H9 (cell line): ENCODE measurements around the gene ACADS. TPM values are rescaled to one million over a fixed set of nuclear protein-coding genes. Genes with fewer than 3 reads are reported as not detected.

ENCODE experiments used
- DNase-seq: peaks from one replicate; pipeline ENCODE4 v3.0.0-alpha.2; 2017
- H2AFZ ChIP-seq: one replicate; pipeline ENCODE4 v1.6.1; 2013; ENCODE audit warnings: mild to moderate bottlenecking, low read length, control low read depth, moderate library complexity
- H2AK5ac ChIP-seq: 2 replicates; pipeline ENCODE4 v1.6.1; 2013; ENCODE audit warnings: low read length, control low read depth, mixed read lengths; ENCODE audit not compliant: insufficient read length
- H2BK120ac ChIP-seq: one replicate; pipeline ENCODE4 v1.6.1; 2013; ENCODE audit warnings: low read depth, mild to moderate bottlenecking, low read length, control low read depth, inconsistent platforms; ENCODE audit not compliant: poor library complexity, severe bottlenecking
- H2BK12ac ChIP-seq: 2 replicates; pipeline ENCODE4 v1.6.1; 2013; ENCODE audit warnings: low read length, control low read depth, mixed read lengths, low read depth; ENCODE audit not compliant: insufficient read length
- H2BK15ac ChIP-seq: 2 replicates; pipeline ENCODE4 v1.6.1; 2013; ENCODE audit warnings: low read depth, low read length, control low read depth
- H2BK20ac ChIP-seq: one replicate; pipeline ENCODE4 v1.6.1; 2013; ENCODE audit warnings: low read depth, mild to moderate bottlenecking, low read length, control low read depth, inconsistent platforms; ENCODE audit not compliant: poor library complexity, severe bottlenecking
- H2BK5ac ChIP-seq: 2 replicates; pipeline ENCODE4 v1.6.1; 2013; ENCODE audit warnings: low read length, control low read depth, mixed read lengths; ENCODE audit not compliant: insufficient read length
- H3K14ac ChIP-seq: 2 replicates; pipeline ENCODE4 v1.6.1; 2013; ENCODE audit warnings: low read length, control low read depth; ENCODE audit not compliant: insufficient read depth
- H3K18ac ChIP-seq: 2 replicates; pipeline ENCODE4 v1.6.1; 2013; ENCODE audit warnings: low read depth, mild to moderate bottlenecking, mixed read lengths, low read length, control low read depth; ENCODE audit not compliant: insufficient read length
- H3K23ac ChIP-seq: 2 replicates; pipeline ENCODE4 v1.6.1; 2013; ENCODE audit warnings: low read length, control low read depth, mixed read lengths, low read depth; ENCODE audit not compliant: insufficient read length
- H3K23me2 ChIP-seq: 2 replicates; pipeline ENCODE4 v1.6.1; 2013; ENCODE audit warnings: low read depth, mild to moderate bottlenecking, mixed read lengths, low read length, control low read depth; ENCODE audit not compliant: insufficient read length, poor library complexity, severe bottlenecking
- H3K27ac ChIP-seq: 2 replicates; pipeline ENCODE4 v1.5.1; 2013; ENCODE audit warnings: low read length, control low read depth, mixed read lengths, low read depth; ENCODE audit not compliant: insufficient read length
- H3K27me3 ChIP-seq: 2 replicates; pipeline ENCODE4 v1.6.1; 2013; ENCODE audit warnings: low read length, control low read depth, inconsistent platforms; ENCODE audit not compliant: insufficient read depth
- H3K4ac ChIP-seq: 2 replicates; pipeline ENCODE4 v1.6.1; 2013; ENCODE audit warnings: low read depth, mild to moderate bottlenecking, control low read depth, inconsistent platforms, low read length, moderate library complexity
- H3K4me1 ChIP-seq: 2 replicates; pipeline ENCODE4 v1.6.1; 2013; ENCODE audit warnings: low read length, control low read depth, inconsistent platforms; ENCODE audit not compliant: insufficient read depth
- H3K4me2 ChIP-seq: 2 replicates; pipeline ENCODE4 v1.6.1; 2013; ENCODE audit warnings: low read length, control low read depth, mixed read lengths; ENCODE audit not compliant: insufficient read length, insufficient read depth
- H3K56ac ChIP-seq: 2 replicates; pipeline ENCODE4 v1.6.1; 2013; ENCODE audit warnings: low read depth, mild to moderate bottlenecking, mixed read lengths, low read length, control low read depth; ENCODE audit not compliant: insufficient read length
- H3K79me1 ChIP-seq: 2 replicates; pipeline ENCODE4 v1.6.1; 2013; ENCODE audit warnings: low read depth, mild to moderate bottlenecking, moderate library complexity, low read length, control low read depth, inconsistent platforms; ENCODE audit not compliant: insufficient read depth, poor library complexity, severe bottlenecking
- H3K79me2 ChIP-seq: 2 replicates; pipeline ENCODE4 v1.6.1; 2013; ENCODE audit warnings: low read length, control low read depth, inconsistent platforms; ENCODE audit not compliant: insufficient read depth
- H3K9ac ChIP-seq: 2 replicates; pipeline ENCODE4 v1.6.1; 2013; ENCODE audit warnings: low read length, control low read depth, mixed read lengths; ENCODE audit not compliant: insufficient read length; ENCODE audit errors: extremely low read depth
- H3K9me3 ChIP-seq: one replicate; pipeline ENCODE4 v1.6.1; 2013; ENCODE audit warnings: low read depth, low read length, inconsistent platforms; ENCODE audit not compliant: control insufficient read depth
- H3T11ph ChIP-seq: one replicate; pipeline ENCODE4 v1.6.1; 2013; ENCODE audit warnings: mild to moderate bottlenecking, low read length, control low read depth, inconsistent platforms
- H4K20me1 ChIP-seq: one replicate; pipeline ENCODE4 v1.6.1; 2013; ENCODE audit not compliant: control insufficient read depth, insufficient read length, insufficient read depth
- H4K5ac ChIP-seq: 2 replicates; pipeline ENCODE4 v1.6.1; 2013; ENCODE audit warnings: low read depth, mild to moderate bottlenecking, mixed read lengths, low read length, control low read depth; ENCODE audit not compliant: insufficient read length
- H4K8ac ChIP-seq: replicated peaks from 2 replicates; pipeline ENCODE4 v1.6.1; 2013; ENCODE audit warnings: low read length, control low read depth, mixed read lengths, low read depth; ENCODE audit not compliant: insufficient read length
- H4K91ac ChIP-seq: 2 replicates; pipeline ENCODE4 v1.6.1; 2013; ENCODE audit warnings: low read depth, mild to moderate bottlenecking, moderate library complexity, mixed read lengths, low read length, control low read depth; ENCODE audit not compliant: insufficient read length
- H3K27ac Mint-ChIP-seq, 3 experiments: 2 replicates in 2 of 3; 3 replicates in 1 of 3; pipeline ENCODE4 v1.8.0; 2020 to 2021; ENCODE audit warnings: mixed read lengths in 3 of 3, mild to moderate bottlenecking in 1 of 3, moderate library complexity in 1 of 3
- H3K27me3 Mint-ChIP-seq: 2 replicates; pipeline ENCODE4 v1.8.0; 2021; ENCODE audit warnings: low read depth, mild to moderate bottlenecking, moderate library complexity, mixed read lengths
- H3K36me3 Mint-ChIP-seq, 3 experiments: 2 replicates in 2 of 3; 3 replicates in 1 of 3; pipeline ENCODE4 v1.8.0; 2020 to 2021; ENCODE audit warnings: low read depth in 3 of 3, mixed read lengths in 3 of 3; ENCODE audit not compliant: insufficient read depth in 1 of 3
- H3K4me1 Mint-ChIP-seq, 2 experiments: 2 replicates each; pipeline ENCODE4 v1.8.0; 2020; ENCODE audit warnings: mixed read lengths in 2 of 2
- H3K4me3 Mint-ChIP-seq, 2 experiments: 2 replicates in 1 of 2; 3 replicates in 1 of 2; pipeline ENCODE4 v1.8.0; 2020 to 2021; ENCODE audit warnings: mild to moderate bottlenecking in 2 of 2, mixed read lengths in 2 of 2, moderate library complexity in 1 of 2
- H3K9me3 Mint-ChIP-seq, 2 experiments: 2 replicates in 1 of 2; 3 replicates in 1 of 2; pipeline ENCODE4 v1.8.0; 2020; ENCODE audit warnings: mild to moderate bottlenecking in 2 of 2, mixed read lengths in 2 of 2, moderate library complexity in 1 of 2
- CTCF ChIP-seq: fragments of 200-600 bp; sonication (generic); conservative IDR thresholded peaks from 3 replicates; pipeline ENCODE4 v1.8.0; 2021; ENCODE audit warnings: antibody characterized with exemption, mild to moderate bottlenecking
- WGBS: extraction: QIAGEN DNeasy Blood & Tissue Kit; methylation state at CpG from one replicate; pipeline ENCODE4 v1.1.7; 2013; ENCODE audit warnings: missing lambda C conversion rate, low lambda C conversion rate, mixed read lengths; ENCODE audit not compliant: insufficient read length; ENCODE audit errors: extremely low coverage; 5-methylcytosine and 5-hydroxymethylcytosine counted together
- total RNA-seq: library from RNA; stranded (reverse); gene quantifications from 2 replicates; pipeline ENCODE4 v1.2.1, GENCODE V29; 2021

Gene ACADS
- total RNA-seq, 1 experiment from 2014 or later, result 8.3 TPM

GRCh38 chr12:120767071-120768024 lies 41.7 kb downstream of the ACADS start:
- TF ChIP-seq CTCF, result no peak
- no peaks in the 10 kb centered on the region for H3K27me3 Mint-ChIP-seq
- no peak overlapping the region for H2AK5ac ChIP-seq
- H3K9me3 ChIP-seq, result no peaks in the 10 kb centered on the region
- no peak overlapping the region for H3K18ac ChIP-seq
- no peak overlapping the region for H2BK15ac ChIP-seq
- no peak overlapping the region for H3K23ac ChIP-seq
- H3K14ac ChIP-seq, result no peak overlapping the region
- no peak overlapping the region for H2BK12ac ChIP-seq
- H3K27ac ChIP-seq, result no peak overlapping the region
- no peaks in the 10 kb centered on the region for H3K9me3 Mint-ChIP-seq
- no peak overlapping the region for H3K9ac ChIP-seq
- no peaks in the 10 kb centered on the region for H3K23me2 ChIP-seq
- H3K27ac Mint-ChIP-seq, result no peak overlapping the region; a peak in 1 of 7 replicates
- H3K79me1 ChIP-seq, result no peaks in the 10 kb centered on the region
- H3K4me3 Mint-ChIP-seq, result no peak overlapping the region
- H4K91ac ChIP-seq, result no peak overlapping the region
- no peaks in the 10 kb centered on the region for H3K27me3 ChIP-seq
- WGBS, result no CpG with 5 or more reads among the region's 11 CpGs
- no peak overlapping the region for H3K4me2 ChIP-seq
- no peaks in the 10 kb centered on the region for H3K79me2 ChIP-seq
- no peak overlapping the region for H4K8ac ChIP-seq
- peaks cover 14 to 71% (median 49%) of the 10 kb centered on the region in 3 experiments; a peak in 6 of 7 replicates for H3K36me3 Mint-ChIP-seq
- no peaks in the 10 kb centered on the region for H3K4me1 ChIP-seq
- no peak overlapping the region for H3T11ph ChIP-seq
- H4K20me1 ChIP-seq, result no peaks in the 10 kb centered on the region
- H3K56ac ChIP-seq, result no peak overlapping the region
- no peak overlapping the region for H2BK120ac ChIP-seq
- no peak overlapping the region for H2BK5ac ChIP-seq
- no peak overlapping the region for H2AFZ ChIP-seq
- no peak overlapping the region for H4K5ac ChIP-seq
- H3K4me1 Mint-ChIP-seq, result peaks cover 8% of the 10 kb centered on the region in 2 experiments; a peak in 3 of 4 replicates
- no peak overlapping the region for H2BK20ac ChIP-seq
- no peak overlapping the region for H3K4ac ChIP-seq
- no peak for DNase-seq
